ENCODE data around the gene CCDC192. TPM values are rescaled to one million over a fixed set of nuclear protein-coding genes. Genes with fewer than 3 reads are reported as not detected.

The CCDC192 gene
- total and polyA plus RNA-seq, 2 donors (not counting 3 experiments of a cell fraction or from before 2014, with no cell fraction given): not detected

DNA sequence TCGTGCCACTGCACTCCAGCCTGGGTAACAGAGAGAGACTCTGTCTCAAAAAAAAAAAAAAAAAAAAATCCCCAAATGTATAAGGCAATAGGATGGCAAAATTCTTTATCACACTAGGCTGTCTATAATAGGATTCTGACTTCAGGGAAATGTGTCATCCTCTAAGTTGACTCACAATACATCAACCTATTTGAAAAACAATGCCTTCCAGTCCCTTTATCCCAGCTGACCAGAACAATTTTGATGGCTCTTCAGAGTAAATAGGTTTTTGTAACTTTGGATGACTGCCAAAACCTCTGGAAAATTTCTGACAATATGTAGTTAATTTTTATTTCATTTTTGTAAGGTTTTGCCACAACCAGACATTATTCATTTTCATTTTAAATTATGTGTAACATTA is 184.1 kb downstream of the CCDC192 start:
- peak; percentile 83 for FAIRE-seq

More for the DNA sequence above, 184.1 kb downstream of the CCDC192 start:
- Histone ChIP-seq H3K27ac (ENCODE audit: insufficient read depth, low read depth, low read length) (no peak overlapping the region), H3K9me3 (replicated peaks; ENCODE audit: control insufficient read depth, insufficient read depth, low read length) (no peaks in the 10 kb centered on the region), H4K20me1 (replicated peaks; ENCODE audit: control insufficient read depth, extremely low read depth, insufficient read depth, low read length) (no peaks in the 10 kb centered on the region), H3K4me1 (ENCODE audit: control insufficient read depth, extremely low read depth, insufficient read depth, low read length) (peaks cover 22% of the 10 kb centered on the region), H3K9ac (replicated peaks; ENCODE audit: extremely low read depth, insufficient read depth, low read length) (no peak overlapping the region), H2AFZ (ENCODE audit: low read depth, low read length) (no peak overlapping the region), H3K27me3 (ENCODE audit: control insufficient read depth in 2 of 2, insufficient read depth in 2 of 2, low read length in 2 of 2) (no peaks in the 10 kb centered on the region), H3K4me2 (ENCODE audit: insufficient read depth, low read length) (no peak overlapping the region), H3K9me1 (replicated peaks; ENCODE audit: control insufficient read depth, extremely low read depth, insufficient read depth, low read length) (no peaks in the 10 kb centered on the region), H3K36me3 (ENCODE audit: control insufficient read depth in 2 of 2, extremely low read depth in 1 of 2, insufficient read depth in 2 of 2, low read length in 2 of 2) (no peaks in the 10 kb centered on the region), H3K79me2 (ENCODE audit: control insufficient read depth, insufficient read depth, low read length) (no peaks in the 10 kb centered on the region), H3K4me3 (replicated peaks in 1 of 3; ENCODE audit: insufficient read depth in 1 of 3, low read depth in 1 of 3, low read length in 3 of 3) (no peak overlapping the region)
- BruUV-seq (replicated peaks): no TSS peak
- TF ChIP-seq JUN (IDR thresholded peaks at IDR 0.05; ENCODE audit: borderline replicate concordance, insufficient read depth, insufficient read length, low read depth) (peak; percentile 92), FOS (IDR thresholded peaks at IDR 0.05; ENCODE audit: borderline replicate concordance, insufficient read depth, low read length) (peak; percentile 85), POLR2A (IDR thresholded peaks at IDR 0.05; ENCODE audit: low read depth, low read length) (no peak), GATA2 (IDR thresholded peaks at IDR 0.05; ENCODE audit: insufficient read depth, insufficient read length, low read depth, low read length) (peak; percentile 39), MYC (IDR thresholded peaks at IDR 0.05; ENCODE audit: low read depth, low read length) (no peak), EZH2 (IDR thresholded peaks at IDR 0.05; ENCODE audit: borderline replicate concordance, low read depth, low read length, severe bottlenecking) (no peak), POLR2AphosphoS5 (IDR thresholded peaks at IDR 0.05; ENCODE audit: insufficient read depth, low read depth, low read length) (no peak)
- TF ChIP-seq, protein P1, sequence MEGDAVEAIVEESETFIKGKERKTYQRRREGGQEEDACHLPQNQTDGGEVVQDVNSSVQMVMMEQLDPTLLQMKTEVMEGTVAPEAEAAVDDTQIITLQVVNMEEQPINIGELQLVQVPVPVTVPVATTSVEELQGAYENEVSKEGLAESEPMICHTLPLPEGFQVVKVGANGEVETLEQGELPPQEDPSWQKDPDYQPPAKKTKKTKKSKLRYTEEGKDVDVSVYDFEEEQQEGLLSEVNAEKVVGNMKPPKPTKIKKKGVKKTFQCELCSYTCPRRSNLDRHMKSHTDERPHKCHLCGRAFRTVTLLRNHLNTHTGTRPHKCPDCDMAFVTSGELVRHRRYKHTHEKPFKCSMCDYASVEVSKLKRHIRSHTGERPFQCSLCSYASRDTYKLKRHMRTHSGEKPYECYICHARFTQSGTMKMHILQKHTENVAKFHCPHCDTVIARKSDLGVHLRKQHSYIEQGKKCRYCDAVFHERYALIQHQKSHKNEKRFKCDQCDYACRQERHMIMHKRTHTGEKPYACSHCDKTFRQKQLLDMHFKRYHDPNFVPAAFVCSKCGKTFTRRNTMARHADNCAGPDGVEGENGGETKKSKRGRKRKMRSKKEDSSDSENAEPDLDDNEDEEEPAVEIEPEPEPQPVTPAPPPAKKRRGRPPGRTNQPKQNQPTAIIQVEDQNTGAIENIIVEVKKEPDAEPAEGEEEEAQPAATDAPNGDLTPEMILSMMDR (IDR thresholded peaks at IDR 0.05; ENCODE audit: extremely low read depth in 1 of 2, insufficient read depth in 1 of 2, low read depth in 1 of 2, low read length in 2 of 2): no peak
- TF ChIP-seq, protein P2, sequence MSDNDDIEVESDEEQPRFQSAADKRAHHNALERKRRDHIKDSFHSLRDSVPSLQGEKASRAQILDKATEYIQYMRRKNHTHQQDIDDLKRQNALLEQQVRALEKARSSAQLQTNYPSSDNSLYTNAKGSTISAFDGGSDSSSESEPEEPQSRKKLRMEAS (IDR thresholded peaks at IDR 0.05; ENCODE audit: insufficient read depth, insufficient read length): no peak
- DNase-seq (ENCODE audit: low read depth, low spot score): peak; percentile 66
- POLR2A ChIA-PET: interaction anchor here (0.7 kb wide), 2 partner anchors 85 to 192 kb away, joined by 4 to 9 read pairs; no protein-coding TSS in a partner anchor
- CTCF ChIA-PET: interaction anchor here (0.8 to 2.9 kb wide), 2 partner anchors 9 to 22 kb away, joined by 3 to 11 read pairs; no protein-coding TSS in a partner anchor
- dilution Hi-C loops (cut with MboI; ENCODE audit: extremely low pct_ligation_motif_present, low sequenced_read_pairs) (no loop called here), intact Hi-C loops (cut with micrococcal nuclease) (loop anchor here (1.0 to 2.0 kb wide), 3 partner anchors 14 to 151 kb away; no protein-coding TSS in a partner anchor)

Measured in endothelial cell of umbilical vein (primary cell).